ENCODE results near the gene MDGA2. TPM values are rescaled to one million over a fixed set of nuclear protein-coding genes. Genes with fewer than 3 reads are reported as not detected.
"Not testable (repeated sequence)": the region's sequence is repeated elsewhere in the genome, so short reads cannot be mapped to it uniquely, and the experiment has no call there.

MDGA2 gene
- total RNA-seq, 2 donors from 2014 or later: not detected

DNA sequence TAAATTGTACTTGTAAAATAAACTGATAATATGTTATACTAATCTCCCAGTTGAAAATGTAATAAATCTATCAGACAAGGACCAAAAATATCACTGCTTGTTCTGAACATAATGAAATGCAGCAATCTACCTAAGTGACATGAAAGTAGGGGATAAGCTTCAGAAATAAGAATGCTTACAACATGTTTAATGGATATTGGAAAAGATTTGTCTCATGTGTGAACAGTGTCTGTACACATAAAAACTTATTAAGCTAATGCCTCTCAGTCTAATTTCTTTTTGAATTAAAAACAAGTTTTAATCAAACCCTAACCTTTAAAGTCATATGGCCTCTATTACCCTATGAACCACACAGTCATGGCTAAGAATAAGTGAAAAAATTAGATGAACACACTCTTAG, 465.3 kb downstream of the MDGA2 start:
- no peak overlapping the region for H3K4me3 ChIP-seq
- no peak overlapping the region for H3K27ac ChIP-seq
- H3K27me3 ChIP-seq: no peaks in the 10 kb centered on the region
- no peak overlapping the region for H3K9ac ChIP-seq (ENCODE audit: low read depth in 2 of 2, low read length in 2 of 2)
- TF ChIP-seq, protein P1, sequence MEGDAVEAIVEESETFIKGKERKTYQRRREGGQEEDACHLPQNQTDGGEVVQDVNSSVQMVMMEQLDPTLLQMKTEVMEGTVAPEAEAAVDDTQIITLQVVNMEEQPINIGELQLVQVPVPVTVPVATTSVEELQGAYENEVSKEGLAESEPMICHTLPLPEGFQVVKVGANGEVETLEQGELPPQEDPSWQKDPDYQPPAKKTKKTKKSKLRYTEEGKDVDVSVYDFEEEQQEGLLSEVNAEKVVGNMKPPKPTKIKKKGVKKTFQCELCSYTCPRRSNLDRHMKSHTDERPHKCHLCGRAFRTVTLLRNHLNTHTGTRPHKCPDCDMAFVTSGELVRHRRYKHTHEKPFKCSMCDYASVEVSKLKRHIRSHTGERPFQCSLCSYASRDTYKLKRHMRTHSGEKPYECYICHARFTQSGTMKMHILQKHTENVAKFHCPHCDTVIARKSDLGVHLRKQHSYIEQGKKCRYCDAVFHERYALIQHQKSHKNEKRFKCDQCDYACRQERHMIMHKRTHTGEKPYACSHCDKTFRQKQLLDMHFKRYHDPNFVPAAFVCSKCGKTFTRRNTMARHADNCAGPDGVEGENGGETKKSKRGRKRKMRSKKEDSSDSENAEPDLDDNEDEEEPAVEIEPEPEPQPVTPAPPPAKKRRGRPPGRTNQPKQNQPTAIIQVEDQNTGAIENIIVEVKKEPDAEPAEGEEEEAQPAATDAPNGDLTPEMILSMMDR (IDR thresholded peaks at IDR 0.05): no peak
- H3K4me1 ChIP-seq: no peaks in the 10 kb centered on the region
- intact Hi-C loops (cut with DNase I): no loop called here
- no peaks in the 10 kb centered on the region for H3K36me3 ChIP-seq
- no peak for DNase-seq
- no peaks in the 10 kb centered on the region for H3K9me3 ChIP-seq

DNA sequence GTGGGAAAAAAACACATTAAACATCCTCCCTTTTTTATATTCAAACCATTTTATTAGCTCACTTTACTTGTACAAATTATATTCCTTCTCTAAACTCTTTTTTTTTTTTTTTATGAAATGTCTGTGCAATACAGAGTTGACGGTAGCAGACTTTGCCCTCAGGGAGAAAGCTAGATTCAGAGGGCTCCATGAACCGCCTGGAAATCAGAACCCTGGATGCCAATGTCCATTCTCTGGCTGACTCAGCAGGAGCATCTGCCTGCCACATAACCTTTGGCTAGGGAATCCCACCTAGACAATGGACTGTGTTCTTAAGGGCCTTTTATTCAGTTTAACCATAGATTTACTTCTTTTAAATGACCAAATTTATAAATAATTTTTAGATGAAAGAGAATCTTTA, 467.0 kb downstream of the MDGA2 start:
- DNase-seq: no peak
- intact Hi-C loops (cut with DNase I): no loop called here
- no peaks in the 10 kb centered on the region for H3K9me3 ChIP-seq
- no peaks in the 10 kb centered on the region for H3K36me3 ChIP-seq
- no peaks in the 10 kb centered on the region for H3K4me1 ChIP-seq
- no peaks in the 10 kb centered on the region for H3K27me3 ChIP-seq
- no peak overlapping the region for H3K4me3 ChIP-seq
- no peak overlapping the region for H3K27ac ChIP-seq
- no peak overlapping the region for H3K9ac ChIP-seq (ENCODE audit: low read depth in 2 of 2, low read length in 2 of 2)
- TF ChIP-seq, protein P1 (IDR thresholded peaks at IDR 0.05): no peak

DNA sequence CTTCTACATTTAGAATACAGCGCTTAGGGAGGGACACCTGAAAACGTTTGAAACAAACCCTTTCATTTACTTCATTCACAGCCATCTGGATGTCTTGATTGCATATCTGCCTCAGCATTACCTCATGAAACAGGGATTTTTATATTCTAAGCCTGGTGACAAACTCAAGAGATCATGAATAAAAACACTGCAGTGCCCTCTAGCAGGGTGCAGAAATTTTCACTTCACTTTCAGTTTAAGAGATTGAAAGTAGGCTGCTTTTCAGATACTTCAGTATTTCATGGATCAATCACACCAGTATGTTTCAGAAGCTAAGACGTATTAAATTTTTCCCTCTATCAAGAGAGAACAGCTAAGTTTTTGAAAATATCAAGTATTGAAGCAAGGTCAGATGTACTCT, 467.8 kb downstream of the MDGA2 start:
- Histone ChIP-seq H3K27ac (no peak overlapping the region), H3K36me3 (no peaks in the 10 kb centered on the region)
- TF ChIP-seq, protein P1 (IDR thresholded peaks at IDR 0.05): no peak

DNA sequence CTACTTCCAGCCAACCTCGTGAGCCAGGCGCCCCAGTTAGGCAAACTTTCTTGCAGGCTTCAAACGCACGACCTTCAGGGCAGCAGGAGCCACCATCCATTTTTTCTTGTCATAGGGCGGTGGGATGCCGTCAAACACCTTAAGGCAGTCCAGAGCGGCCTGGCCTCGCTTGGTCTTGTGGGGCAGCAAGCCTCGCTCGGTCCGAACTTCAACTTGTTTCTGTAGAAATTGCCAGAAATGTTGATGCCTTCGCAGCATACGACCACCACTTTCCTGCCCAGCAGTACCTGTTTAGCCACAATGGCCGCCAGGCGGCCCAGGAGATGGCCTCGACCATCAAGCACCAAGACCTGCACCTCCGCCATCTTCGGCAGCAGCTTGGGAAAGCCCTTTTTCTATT, 474.7 kb downstream of the MDGA2 start:
- H3K4me3 ChIP-seq: no peak overlapping the region

More for the DNA sequence above, 467.8 kb downstream of the MDGA2 start:
- no peak overlapping the region for H3K4me3 ChIP-seq
- H3K9ac ChIP-seq (ENCODE audit: low read depth in 2 of 2, low read length in 2 of 2): no peak overlapping the region
- H3K27me3 ChIP-seq: no peaks in the 10 kb centered on the region
- intact Hi-C loops (cut with DNase I): no loop called here
- no peaks in the 10 kb centered on the region for H3K9me3 ChIP-seq
- DNase-seq: no peak
- H3K4me1 ChIP-seq: no peaks in the 10 kb centered on the region

DNA sequence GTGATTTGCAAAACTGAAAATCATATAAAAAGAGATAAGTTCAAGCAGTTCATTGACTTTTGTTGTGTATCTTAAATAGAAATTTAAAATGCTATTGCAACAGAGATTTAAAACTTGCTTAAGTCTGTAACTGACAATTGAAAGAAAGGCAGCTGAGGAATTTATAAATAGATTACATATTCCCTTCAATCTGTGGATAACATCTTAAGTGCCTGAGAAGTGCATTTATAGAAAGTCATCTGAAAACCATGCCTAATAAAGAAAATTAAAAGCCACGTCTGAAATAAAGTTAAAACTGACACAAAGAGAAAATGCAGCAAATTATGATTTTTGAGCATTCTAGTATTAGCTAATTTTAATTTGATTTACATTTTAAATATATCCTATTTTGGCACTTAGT, 479.8 kb downstream of the MDGA2 start:
- H3K27me3 ChIP-seq: no peaks in the 10 kb centered on the region
- H3K4me1 ChIP-seq: no peaks in the 10 kb centered on the region
- no peak overlapping the region for H3K27ac ChIP-seq
- H3K36me3 ChIP-seq: no peaks in the 10 kb centered on the region
- TF ChIP-seq, protein P1 (IDR thresholded peaks at IDR 0.05): no peak
- no peak overlapping the region for H3K9ac ChIP-seq (ENCODE audit: low read depth in 2 of 2, low read length in 2 of 2)
- DNase-seq: no peak
- intact Hi-C loops (cut with DNase I): no loop called here
- no peak overlapping the region for H3K4me3 ChIP-seq
- H3K9me3 ChIP-seq: no peaks in the 10 kb centered on the region

More for the DNA sequence above, 474.7 kb downstream of the MDGA2 start:
- Histone ChIP-seq H3K9me3 (no peaks in the 10 kb centered on the region), H3K27me3 (no peaks in the 10 kb centered on the region), H3K27ac (no peak overlapping the region), H3K4me1 (no peaks in the 10 kb centered on the region), H3K36me3 (no peaks in the 10 kb centered on the region), H3K9ac (ENCODE audit: low read depth in 2 of 2, low read length in 2 of 2) (no peak overlapping the region)
- TF ChIP-seq, protein P1 (IDR thresholded peaks at IDR 0.05): no peak
- no peak for DNase-seq
- intact Hi-C loops (cut with DNase I): no loop called here

DNA sequence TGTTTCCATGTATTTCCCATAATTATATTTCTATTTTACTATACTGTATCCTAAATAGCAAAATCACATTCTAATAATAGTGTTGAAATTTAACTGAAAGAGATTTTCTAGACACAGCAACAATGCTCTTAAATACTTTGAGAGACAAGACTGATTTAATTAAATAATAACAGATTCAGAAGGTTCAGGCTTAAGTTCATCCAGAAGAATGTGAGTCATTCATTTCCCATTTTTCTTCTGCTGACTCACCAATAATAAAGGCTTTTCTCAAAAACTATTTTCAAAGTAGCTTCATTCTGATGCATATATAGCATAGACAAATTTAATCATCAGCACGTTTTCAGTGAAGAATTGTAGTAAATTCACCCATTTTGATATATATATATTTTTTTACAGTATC, 481.4 kb downstream of the MDGA2 start:
- Histone ChIP-seq H3K9me3 (no peaks in the 10 kb centered on the region), H3K27ac (no peak overlapping the region), H3K27me3 (no peaks in the 10 kb centered on the region), H3K9ac (ENCODE audit: low read depth in 2 of 2, low read length in 2 of 2) (no peak overlapping the region), H3K36me3 (no peaks in the 10 kb centered on the region), H3K4me3 (no peak overlapping the region), H3K4me1 (no peaks in the 10 kb centered on the region)
- intact Hi-C loops (cut with DNase I): no loop called here
- TF ChIP-seq, protein P1 (IDR thresholded peaks at IDR 0.05): no peak
- no peak for DNase-seq

DNA sequence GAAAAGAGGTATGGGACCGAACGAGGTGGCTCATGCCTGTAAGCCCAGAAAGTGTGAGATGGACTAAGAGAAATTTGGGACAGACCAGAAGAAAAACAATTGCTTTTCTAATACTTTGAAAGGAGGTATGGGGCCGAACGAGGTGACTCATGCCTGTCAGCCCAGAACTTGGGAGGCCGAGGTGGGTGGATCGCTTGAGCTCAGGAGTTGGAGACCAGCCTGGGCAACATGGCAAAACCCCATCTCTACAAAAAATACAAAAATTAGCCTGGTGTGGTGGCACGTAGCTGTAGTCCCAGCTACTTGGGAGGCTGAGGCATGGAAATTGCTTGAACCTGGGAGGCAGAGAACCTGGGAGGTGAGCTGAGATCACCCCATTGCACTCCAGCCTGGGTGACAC, 483.2 kb downstream of the MDGA2 start:
- intact Hi-C loops (cut with DNase I); H3K9ac ChIP-seq (ENCODE audit: low read depth in 2 of 2, low read length in 2 of 2); DNase-seq; H3K27me3 ChIP-seq; H3K36me3 ChIP-seq; H3K4me3 ChIP-seq; H3K4me1 ChIP-seq; H3K27ac ChIP-seq; H3K9me3 ChIP-seq: not testable (repeated sequence)
